Heart left ventricle (tissue), 16 donors: ENCODE data around the gene NKPD1. TPM values are rescaled to one million over a fixed set of nuclear protein-coding genes. Genes with fewer than 3 reads are reported as not detected.

Experiments
- ATAC-seq, 4 donors: fragments of 200-7000 bp; cut with Tn5 transposase; one replicate each; pipeline ENCODE4 v1.9.1; 2020 to 2022; ENCODE audit warnings: moderate library complexity in 4 of 4, mild to moderate bottlenecking in 3 of 4, moderate number of reproducible peaks in 1 of 4
- DNase-seq, 5 donors: peaks; one replicate each; pipeline ENCODE4 v3.0.0-alpha.2; 2020
- H3K27ac ChIP-seq, 12 donors: fragments of 200-600 bp; sonication (generic) in 4 of 12; one replicate each; pipeline versions ENCODE4 v1.5.0 to v1.8.0; 2016 to 2022; ENCODE audit warnings: mild to moderate bottlenecking in 2 of 12
- H3K27me3 ChIP-seq, 9 donors: fragments of 200-600 bp; sonication (generic) in 2 of 9; one replicate each; pipeline versions ENCODE4 v1.5.1 to v1.8.0; 2016 to 2022; ENCODE audit warnings: mild to moderate bottlenecking in 3 of 9
- H3K36me3 ChIP-seq, 9 donors: fragments of 200-600 bp; sonication (generic) in 2 of 9; one replicate each; pipeline versions ENCODE4 v1.5.0 to v1.8.0; 2018 to 2022; ENCODE audit warnings: mild to moderate bottlenecking in 2 of 9
- H3K4me1 ChIP-seq, 12 donors: fragments of 200-600 bp; sonication (generic) in 4 of 12; one replicate each; pipeline versions ENCODE4 v1.5.0 to v1.8.0; 2016 to 2022; ENCODE audit warnings: mild to moderate bottlenecking in 3 of 12
- H3K4me3 ChIP-seq, 12 donors: fragments of 200-600 bp; sonication (generic) in 4 of 12; one replicate each; pipeline versions ENCODE4 v1.5.0 to v1.8.0; 2017 to 2022; ENCODE audit warnings: mild to moderate bottlenecking in 9 of 12, moderate library complexity in 4 of 12
- H3K9me3 ChIP-seq, 12 donors: fragments of 200-600 bp; sonication (generic) in 4 of 12; one replicate each; pipeline versions ENCODE4 v1.5.0 to v1.8.0; 2016 to 2022; ENCODE audit warnings: mild to moderate bottlenecking in 1 of 12
- POLR2A ChIP-seq, 2 donors: fragments of 450-650 bp; IDR thresholded peaks; one replicate each; pipeline ENCODE4 v1.6.1; 2017; ENCODE audit warnings: antibody characterized with exemption in 2 of 2, mild to moderate bottlenecking in 2 of 2, moderate library complexity in 2 of 2
- WGBS, 4 donors: extraction: QIAGEN DNeasy Blood & Tissue Kit in 2 of 4; methylation state at CpG; one replicate each; pipeline versions ENCODE4 v1.1.5 to v1.1.7; 2013 to 2018; 5-methylcytosine and 5-hydroxymethylcytosine counted together
- intact Hi-C, 10 donors: fragments of 100-400 bp; cut with DNase I; formaldehyde crosslinking; loops; one replicate each; pipeline versions ENCODE4 v1.11.1 to v1.14.2; 2022
- polyA plus RNA-seq, 2 donors: library from polyadenylated mRNA; stranded (reverse); fragments of 200-250 nt; gene quantifications; one replicate each; pipeline ENCODE4 v1.2.3, GENCODE V29; 2013
- total RNA-seq, 9 donors: library from RNA; depleted of rRNA in 2 of 9; stranded (reverse); fragments of >200 nt in 2 of 9; fragmentation: NEBNext Ultra II Directional in 3 of 9; extraction: Animal tissue kit (Norgen Biotek cat#: 25700) in 3 of 9; gene quantifications; one replicate each; pipeline versions ENCODE4 v1.1.0 to v1.2.4, GENCODE V29; 2016 to 2023
- TF ChIP-seq, protein P1 (sequence below), 12 donors: fragments of 200-600 bp; sonication (generic) in 4 of 12; IDR thresholded peaks; one replicate each; pipeline versions ENCODE4 v1.5.0 to v1.8.0; 2018 to 2022; ENCODE audit warnings: antibody characterized with exemption in 12 of 12, mild to moderate bottlenecking in 5 of 12
- donor health status: ischemic (EF 13 %, LVEDD 7.1; RV severe dilation, severe dysfunction).
- donor health status: healthy with polysubstance abuse.
- donor health status: DM: no; HTN: yes; CAD: no.
- donor health status: DM: no; HTN: no; CAD: no.
- donor health status: ischemic (EF 25% LVEDD 6.9; RV normal size, moderate dysfunction).
- donor health status: ischemic (EF 25% LVEDD 5.7; RV mildly dilated, moderate dysfunction).
- donor health status: healthy.
- donor health status: DM: yes; HTN: yes; CAD: no.
- donor health status: ischemic (EF 35%, LVEDD 5.7; RV mildly dilated, moderate dysfunction).
- donor health status: nonischemic (EF 11% LVEDD 7.7; RV severe dilation, severe dysfunction).
- donor health status: DM: yes; HTN: yes; CAD: no.
- donor health status: PGD.
- donor health status: ischemic (EF 29% LVEDD 5.4; RV normal size, mild dysfunction).
- donor health status: nonischemic (EF 23%, LVEDD 6.1; RV moderate dilation, normal function).

NKPD1 gene
- total and polyA plus RNA-seq, 11 donors, result 0.09 to 0.28 (median 0.14) TPM; not detected in 7

DNA sequence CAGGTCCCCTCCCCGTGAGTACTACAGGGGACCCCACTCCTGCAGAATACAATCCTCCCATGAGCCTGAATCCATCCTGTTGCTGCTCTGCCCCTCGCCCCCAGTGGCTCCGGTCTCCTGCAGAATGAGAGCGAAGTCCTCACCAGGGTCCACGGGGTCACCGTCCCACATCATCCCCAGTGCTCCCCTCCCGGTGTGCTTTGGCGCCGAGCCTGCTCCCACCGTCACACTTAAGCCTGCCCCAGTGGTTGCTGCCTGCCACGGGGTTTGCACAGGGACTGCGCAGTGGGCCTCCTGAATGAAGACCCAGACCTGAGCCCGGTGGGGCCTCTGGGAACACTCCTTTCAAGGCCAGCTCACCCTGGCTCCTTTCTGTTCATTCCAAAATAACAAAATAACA lies 30.5 kb downstream of the NKPD1 start:
- 87 to 93% (median 89%) methylated on average over 7 to 13 of the region's 13 CpGs for WGBS, 4 donors
- ATAC-seq (no peak), DNase-seq (no peak)
- Histone ChIP-seq H3K36me3 (no peaks in the 10 kb centered on the region), H3K27me3 (no peaks in the 10 kb centered on the region), H3K4me1 (peaks cover 0 to 7% (median 0%) of the 10 kb centered on the region in 12 donors), H3K27ac (no peak overlapping the region), H3K4me3 (no peak overlapping the region), H3K9me3 (no peaks in the 10 kb centered on the region)
- intact Hi-C loops, result no loop called here
- TF ChIP-seq, protein P1, sequence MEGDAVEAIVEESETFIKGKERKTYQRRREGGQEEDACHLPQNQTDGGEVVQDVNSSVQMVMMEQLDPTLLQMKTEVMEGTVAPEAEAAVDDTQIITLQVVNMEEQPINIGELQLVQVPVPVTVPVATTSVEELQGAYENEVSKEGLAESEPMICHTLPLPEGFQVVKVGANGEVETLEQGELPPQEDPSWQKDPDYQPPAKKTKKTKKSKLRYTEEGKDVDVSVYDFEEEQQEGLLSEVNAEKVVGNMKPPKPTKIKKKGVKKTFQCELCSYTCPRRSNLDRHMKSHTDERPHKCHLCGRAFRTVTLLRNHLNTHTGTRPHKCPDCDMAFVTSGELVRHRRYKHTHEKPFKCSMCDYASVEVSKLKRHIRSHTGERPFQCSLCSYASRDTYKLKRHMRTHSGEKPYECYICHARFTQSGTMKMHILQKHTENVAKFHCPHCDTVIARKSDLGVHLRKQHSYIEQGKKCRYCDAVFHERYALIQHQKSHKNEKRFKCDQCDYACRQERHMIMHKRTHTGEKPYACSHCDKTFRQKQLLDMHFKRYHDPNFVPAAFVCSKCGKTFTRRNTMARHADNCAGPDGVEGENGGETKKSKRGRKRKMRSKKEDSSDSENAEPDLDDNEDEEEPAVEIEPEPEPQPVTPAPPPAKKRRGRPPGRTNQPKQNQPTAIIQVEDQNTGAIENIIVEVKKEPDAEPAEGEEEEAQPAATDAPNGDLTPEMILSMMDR (IDR thresholded peaks at IDR 0.05), result no peak
- no peak for TF ChIP-seq POLR2A (IDR thresholded peaks at IDR 0.05)

DNA sequence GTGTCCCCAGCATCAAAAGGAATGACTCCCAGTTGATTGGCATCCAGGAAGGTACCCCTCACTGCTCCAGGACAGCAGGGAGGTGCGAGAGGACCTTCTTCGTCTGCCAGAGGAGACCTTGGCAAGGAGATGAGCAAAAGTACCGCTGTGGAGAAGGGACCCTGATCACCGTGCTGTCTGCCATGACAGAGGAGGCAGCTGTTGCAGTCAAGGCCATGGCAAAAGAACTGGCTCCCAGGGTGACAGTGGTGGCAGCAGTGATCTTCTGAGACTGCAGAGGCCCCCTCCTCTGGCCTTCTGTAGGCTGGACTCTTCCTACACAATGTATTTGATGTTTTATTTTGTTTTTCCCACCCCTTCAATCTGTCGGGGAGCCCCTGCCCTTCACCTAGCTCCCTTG lies 32.0 kb downstream of the NKPD1 start:
- TF ChIP-seq, protein P1 (IDR thresholded peaks at IDR 0.05), result no peak

DNA sequence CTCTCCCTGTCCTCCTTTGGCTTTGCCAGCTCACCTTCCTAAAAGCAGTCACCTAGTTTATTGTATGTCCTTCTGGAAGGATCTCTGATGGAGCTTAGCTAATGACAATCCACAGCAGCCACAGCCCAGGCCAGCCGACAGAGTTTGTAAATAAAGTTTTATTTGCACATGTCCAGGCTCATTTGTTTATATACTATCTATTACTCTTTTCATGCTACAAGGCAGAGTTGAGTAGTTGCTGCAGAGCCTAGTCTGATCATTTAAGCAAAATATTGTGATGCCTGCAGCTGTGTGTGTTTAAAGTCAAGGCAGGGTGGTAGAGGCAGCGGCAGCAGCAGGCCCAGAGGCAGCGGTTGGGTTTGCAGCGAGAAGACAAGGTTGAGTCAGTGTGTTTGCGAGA lies 32.6 kb downstream of the NKPD1 start:
- DNase-seq (no peak), ATAC-seq (no peak)
- no peaks in the 10 kb centered on the region for H3K36me3 ChIP-seq
- 92 to 98% (median 97%) methylated on average over 5 of the region's 5 CpGs for WGBS, 4 donors
- no peak for TF ChIP-seq POLR2A (IDR thresholded peaks at IDR 0.05)
- TF ChIP-seq, protein P1 (IDR thresholded peaks at IDR 0.05), result no peak
- H3K9me3 ChIP-seq, result no peaks in the 10 kb centered on the region
- H3K27ac ChIP-seq, result no peak overlapping the region
- intact Hi-C loops, result loop anchor here in 2 of 10 donors (5.0 kb wide), 2 partner anchors 49 to 111 kb away; partner anchors contain the start of genes BLOC1S3 (in 1 of the 2) and TRAPPC6A (in 1 of the 2)
- H3K4me1 ChIP-seq, result peaks cover 0 to 7% (median 0%) of the 10 kb centered on the region in 12 donors
- no peak overlapping the region for H3K4me3 ChIP-seq
- no peaks in the 10 kb centered on the region for H3K27me3 ChIP-seq

More for the DNA sequence above, 32.0 kb downstream of the NKPD1 start:
- DNase-seq (no peak), ATAC-seq (no peak)
- Histone ChIP-seq H3K27ac (no peak overlapping the region), H3K9me3 (no peaks in the 10 kb centered on the region), H3K4me1 (peaks cover 0 to 7% (median 0%) of the 10 kb centered on the region in 12 donors), H3K4me3 (no peak overlapping the region), H3K36me3 (no peaks in the 10 kb centered on the region), H3K27me3 (no peaks in the 10 kb centered on the region)
- WGBS, 4 donors, result 89 to 93% (median 92%) methylated on average over 5 of the region's 5 CpGs
- intact Hi-C loops, result loop anchor here in 2 of 10 donors (5.0 kb wide), 2 partner anchors 48 to 112 kb away; partner anchors contain the start of genes BLOC1S3 (in 1 of the 2) and TRAPPC6A (in 1 of the 2)

DNA sequence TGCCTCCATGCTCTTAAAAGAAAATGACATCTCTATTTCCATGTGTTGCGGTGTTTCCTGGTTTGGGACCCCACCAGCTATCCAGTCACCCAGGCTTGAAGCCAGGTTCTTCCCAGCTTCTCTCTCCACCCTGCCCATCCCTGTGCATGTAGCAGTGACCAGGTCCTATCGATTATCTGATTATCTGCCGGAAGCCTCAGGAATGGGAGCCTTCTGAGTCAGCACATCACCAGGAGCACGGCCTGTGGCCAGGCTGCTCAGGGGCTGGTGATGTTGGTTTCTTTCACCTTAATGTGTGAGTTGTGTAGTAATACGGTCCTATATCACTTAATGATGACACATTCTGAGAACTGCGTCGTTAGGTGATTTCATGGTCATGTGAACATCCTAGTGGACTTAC lies 34.1 kb downstream of the NKPD1 start:
- Histone ChIP-seq H3K36me3 (no peaks in the 10 kb centered on the region), H3K4me3 (no peak overlapping the region), H3K9me3 (no peaks in the 10 kb centered on the region), H3K27me3 (no peaks in the 10 kb centered on the region), H3K27ac (no peak overlapping the region), H3K4me1 (peaks cover 0 to 7% (median 0%) of the 10 kb centered on the region in 12 donors)
- DNase-seq (no peak), ATAC-seq (no peak)
- intact Hi-C loops, result loop anchor here in 2 of 10 donors (5.0 kb wide), 2 partner anchors 51 to 109 kb away; partner anchors contain the start of genes BLOC1S3 (in 1 of the 2) and TRAPPC6A (in 1 of the 2)
- TF ChIP-seq POLR2A (IDR thresholded peaks at IDR 0.05), result no peak
- TF ChIP-seq, protein P1 (IDR thresholded peaks at IDR 0.05), result no peak
- 94 to 96% (median 95%) methylated on average over 6 to 7 of the region's 7 CpGs for WGBS, 4 donors
